Naive thymus-derived CD8-positive, alpha-beta T cell (primary cell): ENCODE data around the gene GNAL. TPM values are rescaled to one million over a fixed set of nuclear protein-coding genes. Genes with fewer than 3 reads are reported as not detected.

Experiments used
- ATAC-seq, 2 donors: fragments of 150-1000 bp; cut with Tn5 transposase in 1 of 2; sonication (Bioruptor Pico), chemical (Tn5 transposase) in 1 of 2; 1 replicate in 1 of 2; 2 replicates in 1 of 2; pipeline ENCODE4 v1.10.0; 2021; ENCODE audit warnings: mild to moderate bottlenecking in 2 of 2, moderate library complexity in 2 of 2
- POLR2A ChIA-PET: fragments of 350-600 bp; sonication (Branson Sonifier 250); formaldehyde crosslinking; loops from one replicate; lab custom pipeline; 2021; ENCODE audit warnings: antibody characterized with exemption; lab: Charles Lee
- DNase-seq, 10 donors: peaks; one replicate each; pipeline versions ENCODE4 v3.0.0 to v3.0.0-alpha.2; 2020 to 2022
- H3K27ac Mint-ChIP-seq, 10 donors: one replicate each; pipeline ENCODE4 v1.8.0; 2020 to 2022; ENCODE audit warnings: mild to moderate bottlenecking in 10 of 10, mixed read lengths in 10 of 10, moderate library complexity in 4 of 10, inconsistent platforms in 1 of 10
- H3K27me3 Mint-ChIP-seq, 5 donors: one replicate each; pipeline ENCODE4 v1.8.0; 2021 to 2022; ENCODE audit warnings: mixed read lengths in 5 of 5
- H3K36me3 Mint-ChIP-seq, 3 donors: one replicate each; pipeline ENCODE4 v1.8.0; 2020 to 2022; ENCODE audit warnings: mixed read lengths in 3 of 3, mild to moderate bottlenecking in 2 of 3, inconsistent platforms in 1 of 3
- H3K4me1 Mint-ChIP-seq, 4 donors: one replicate each; pipeline ENCODE4 v1.8.0; 2021 to 2022; ENCODE audit warnings: mixed read lengths in 4 of 4
- H3K4me3 Mint-ChIP-seq, 10 donors: one replicate each; pipeline ENCODE4 v1.8.0; 2020 to 2022; ENCODE audit warnings: mild to moderate bottlenecking in 10 of 10, mixed read lengths in 10 of 10, moderate library complexity in 6 of 10, inconsistent platforms in 1 of 10
- H3K9me3 Mint-ChIP-seq, 9 donors: one replicate each; pipeline ENCODE4 v1.8.0; 2020 to 2022; ENCODE audit warnings: mixed read lengths in 9 of 9, mild to moderate bottlenecking in 3 of 9, inconsistent platforms in 1 of 9, moderate library complexity in 1 of 9
- polyA plus RNA-seq, 3 donors: library from polyadenylated mRNA; unstranded; fragments of 300-500 nt; fragmentation: Illumina TruSeq; gene quantifications; one replicate each; pipeline ENCODE4 v1.2.3, GENCODE V29; 2021
- total RNA-seq, 8 experiments: library from RNA in 2 of 8; stranded (reverse) in 2 of 8; gene quantifications; one replicate each; pipeline ENCODE4 v1.2.3 and lab custom pipeline; 2021 to 2026

GNAL gene
- total and polyA plus RNA-seq, 5 experiments from 2014 or later: 0.06 to 1.1 (median 0.41) TPM; not detected in 1

DNA sequence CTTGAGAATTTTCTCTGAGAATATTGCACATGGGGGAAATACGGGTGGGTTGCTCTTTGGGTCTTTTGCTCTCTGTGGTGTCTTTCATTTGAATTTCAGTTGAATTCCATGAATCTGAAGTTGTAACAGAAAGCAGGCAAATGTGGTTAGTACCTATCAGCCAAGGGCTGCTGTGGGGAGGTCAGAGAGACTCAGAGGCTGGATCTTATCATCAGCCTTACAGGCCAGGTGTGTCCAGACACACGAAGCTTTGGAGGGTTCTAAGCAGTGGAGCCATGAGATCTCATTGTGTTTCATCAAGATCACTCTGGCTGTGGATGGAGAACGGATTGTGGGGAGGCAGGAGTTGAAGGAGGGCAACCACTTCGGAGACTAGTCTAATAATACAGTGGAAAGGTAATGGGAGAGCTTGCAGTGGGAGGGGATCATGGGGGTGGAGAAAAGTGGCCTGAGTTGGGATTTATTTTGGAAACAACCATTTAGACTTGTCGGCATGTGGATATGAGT, 68.1 kb downstream of the GNAL start:
- no peak overlapping the region for H3K4me3 Mint-ChIP-seq
- H3K36me3 Mint-ChIP-seq: no peaks in the 10 kb centered on the region
- H3K27ac Mint-ChIP-seq: peak overlapping the region in 1 of 10 donors; percentile 9
- H3K9me3 Mint-ChIP-seq: no peaks in the 10 kb centered on the region
- ATAC-seq (no peak), DNase-seq (no peak)
- H3K27me3 Mint-ChIP-seq: peaks cover 11 to 38% (median 18%) of the 10 kb centered on the region in 5 donors
- POLR2A ChIA-PET: no interaction called here
- H3K4me1 Mint-ChIP-seq: peaks cover 2 to 5% (median 3%) of the 10 kb centered on the region in 4 donors

GRCh38 chr18:11759456-11759855, 70.4 kb downstream of the GNAL start:
- Mint-ChIP-seq H3K4me3 (no peak overlapping the region), H3K27me3 (peaks cover 4 to 24% (median 11%) of the 10 kb centered on the region in 5 donors), H3K27ac (no peak overlapping the region), H3K9me3 (no peaks in the 10 kb centered on the region), H3K4me1 (no peaks in the 10 kb centered on the region), H3K36me3 (no peaks in the 10 kb centered on the region)
- no peak for ATAC-seq
- DNase-seq: no peak
- POLR2A ChIA-PET: no interaction called here

GRCh38 chr18:11760498-11761167, 71.6 kb downstream of the GNAL start:
- POLR2A ChIA-PET: no interaction called here
- H3K4me1 Mint-ChIP-seq: no peaks in the 10 kb centered on the region
- H3K4me3 Mint-ChIP-seq: no peak overlapping the region
- peaks cover 3 to 17% (median 10%) of the 10 kb centered on the region in 5 donors for H3K27me3 Mint-ChIP-seq
- peak overlapping the region in 1 of 10 donors; percentile 32 for H3K27ac Mint-ChIP-seq
- no peak for DNase-seq
- H3K9me3 Mint-ChIP-seq: no peaks in the 10 kb centered on the region
- H3K36me3 Mint-ChIP-seq: no peaks in the 10 kb centered on the region
- no peak for ATAC-seq

GRCh38 chr18:11761553-11761952, 72.5 kb downstream of the GNAL start:
- H3K4me1 Mint-ChIP-seq: no peaks in the 10 kb centered on the region
- POLR2A ChIA-PET: no interaction called here
- H3K4me3 Mint-ChIP-seq: no peak overlapping the region
- no peaks in the 10 kb centered on the region for H3K36me3 Mint-ChIP-seq
- DNase-seq (no peak), ATAC-seq (no peak)
- no peak overlapping the region for H3K27ac Mint-ChIP-seq
- H3K9me3 Mint-ChIP-seq: no peaks in the 10 kb centered on the region
- H3K27me3 Mint-ChIP-seq: peaks cover 3 to 12% (median 4%) of the 10 kb centered on the region in 5 donors

DNA sequence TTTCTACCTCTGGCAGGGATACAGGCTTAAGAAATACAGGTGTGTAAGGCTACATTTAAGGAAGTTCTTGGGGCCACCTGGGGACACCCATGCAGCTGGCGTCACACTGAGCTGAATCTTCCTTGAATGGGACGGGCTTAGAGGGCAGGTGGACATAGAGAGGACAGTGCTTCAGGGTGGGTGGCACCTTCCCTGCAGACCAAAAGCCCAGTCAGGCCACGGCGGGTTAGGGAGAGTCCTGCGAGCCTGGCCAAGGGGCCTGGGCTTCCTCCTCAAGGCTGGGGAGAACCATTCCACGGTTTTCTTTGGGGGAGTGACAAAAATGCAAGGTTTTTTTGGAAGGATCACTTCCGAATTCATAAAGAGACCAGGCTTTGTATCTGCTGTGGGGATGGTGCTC, 73.4 kb downstream of the GNAL start:
- peaks cover 0 to 8% (median 2%) of the 10 kb centered on the region in 5 donors for H3K27me3 Mint-ChIP-seq
- ATAC-seq (no peak), DNase-seq (no peak)
- no peaks in the 10 kb centered on the region for H3K9me3 Mint-ChIP-seq
- no peaks in the 10 kb centered on the region for H3K4me1 Mint-ChIP-seq
- H3K4me3 Mint-ChIP-seq: no peak overlapping the region
- no peak overlapping the region for H3K27ac Mint-ChIP-seq
- no peaks in the 10 kb centered on the region for H3K36me3 Mint-ChIP-seq
- POLR2A ChIA-PET: no interaction called here

GRCh38 chr18:11767329-11767728, 78.3 kb downstream of the GNAL start:
- H3K4me3 Mint-ChIP-seq: no peak overlapping the region
- DNase-seq (no peak), ATAC-seq (no peak)
- no peaks in the 10 kb centered on the region for H3K9me3 Mint-ChIP-seq
- no peak overlapping the region for H3K27ac Mint-ChIP-seq
- H3K4me1 Mint-ChIP-seq: no peaks in the 10 kb centered on the region
- no peaks in the 10 kb centered on the region for H3K36me3 Mint-ChIP-seq
- H3K27me3 Mint-ChIP-seq: peaks cover 0 to 20% (median 4%) of the 10 kb centered on the region in 5 donors
- POLR2A ChIA-PET: no interaction called here

- Mint-ChIP-seq H3K4me1 (no peaks in the 10 kb centered on the region), H3K27me3 (peaks cover 0 to 26% (median 6%) of the 10 kb centered on the region in 5 donors), H3K27ac (no peak overlapping the region), H3K36me3 (no peaks in the 10 kb centered on the region), H3K4me3 (no peak overlapping the region), H3K9me3 (no peaks in the 10 kb centered on the region)
- ATAC-seq (no peak), DNase-seq (no peak)
- POLR2A ChIA-PET: no interaction called here
Measured at GRCh38 chr18:11767935-11768334, 78.9 kb downstream of the GNAL start.

DNA sequence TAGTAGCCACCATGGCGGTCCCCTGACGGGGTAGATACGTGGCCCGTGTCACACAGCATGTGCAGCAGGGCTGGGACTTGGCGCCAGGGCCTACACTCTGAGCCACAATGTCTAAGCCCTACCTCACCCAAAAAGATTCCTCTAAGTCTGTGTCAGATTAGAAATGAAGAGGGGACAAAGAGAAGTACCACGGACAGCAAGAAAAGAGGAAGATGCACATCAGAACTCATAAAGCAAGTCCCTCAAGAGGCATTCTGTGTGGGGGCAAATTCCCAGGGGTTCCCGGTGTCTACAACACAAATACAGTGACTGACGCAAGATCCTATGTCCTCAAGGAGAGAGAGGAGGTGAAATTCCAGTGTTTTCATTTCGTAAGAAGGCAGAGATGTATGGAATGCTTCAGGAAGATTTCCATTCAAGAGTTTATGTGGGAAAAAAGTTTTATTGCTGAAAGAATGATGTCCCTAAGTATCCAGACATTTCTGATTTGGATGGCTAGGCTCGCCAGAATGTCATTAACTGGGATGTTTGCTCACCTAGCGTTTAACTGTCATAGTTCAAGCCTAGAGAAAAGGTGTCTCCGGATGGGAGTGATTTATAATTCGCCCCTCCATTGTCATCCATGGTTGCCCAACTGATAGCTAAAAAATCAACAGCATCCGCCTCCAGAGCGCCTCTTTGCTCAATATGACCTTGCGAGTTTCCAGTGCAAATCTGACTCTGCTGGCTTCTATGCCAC, 86.5 kb downstream of the GNAL start:
- POLR2A ChIA-PET: no interaction called here
- Mint-ChIP-seq H3K27me3 (peaks cover 4 to 20% (median 13%) of the 10 kb centered on the region in 5 donors), H3K9me3 (no peaks in the 10 kb centered on the region), H3K27ac (no peak overlapping the region), H3K36me3 (no peaks in the 10 kb centered on the region), H3K4me1 (no peaks in the 10 kb centered on the region), H3K4me3 (no peak overlapping the region)
- ATAC-seq (no peak), DNase-seq (no peak)

GRCh38 chr18:11780042-11780441, 91.0 kb downstream of the GNAL start:
- Mint-ChIP-seq H3K9me3 (no peaks in the 10 kb centered on the region), H3K27ac (no peak overlapping the region), H3K4me3 (no peak overlapping the region), H3K27me3 (peaks cover 0 to 17% (median 9%) of the 10 kb centered on the region in 5 donors), H3K36me3 (no peaks in the 10 kb centered on the region), H3K4me1 (no peaks in the 10 kb centered on the region)
- DNase-seq (no peak), ATAC-seq (no peak)
- POLR2A ChIA-PET: no interaction called here

- H3K9me3 Mint-ChIP-seq: no peaks in the 10 kb centered on the region
- H3K36me3 Mint-ChIP-seq: no peaks in the 10 kb centered on the region
- no peak overlapping the region for H3K27ac Mint-ChIP-seq
- H3K27me3 Mint-ChIP-seq: peaks cover 0 to 15% (median 6%) of the 10 kb centered on the region in 5 donors
- no peak for ATAC-seq
- H3K4me3 Mint-ChIP-seq: no peak overlapping the region
- DNase-seq: no peak
- POLR2A ChIA-PET: no interaction called here
- H3K4me1 Mint-ChIP-seq: no peaks in the 10 kb centered on the region
Measured at GRCh38 chr18:11783716-11784331, 94.8 kb downstream of the GNAL start.

DNA sequence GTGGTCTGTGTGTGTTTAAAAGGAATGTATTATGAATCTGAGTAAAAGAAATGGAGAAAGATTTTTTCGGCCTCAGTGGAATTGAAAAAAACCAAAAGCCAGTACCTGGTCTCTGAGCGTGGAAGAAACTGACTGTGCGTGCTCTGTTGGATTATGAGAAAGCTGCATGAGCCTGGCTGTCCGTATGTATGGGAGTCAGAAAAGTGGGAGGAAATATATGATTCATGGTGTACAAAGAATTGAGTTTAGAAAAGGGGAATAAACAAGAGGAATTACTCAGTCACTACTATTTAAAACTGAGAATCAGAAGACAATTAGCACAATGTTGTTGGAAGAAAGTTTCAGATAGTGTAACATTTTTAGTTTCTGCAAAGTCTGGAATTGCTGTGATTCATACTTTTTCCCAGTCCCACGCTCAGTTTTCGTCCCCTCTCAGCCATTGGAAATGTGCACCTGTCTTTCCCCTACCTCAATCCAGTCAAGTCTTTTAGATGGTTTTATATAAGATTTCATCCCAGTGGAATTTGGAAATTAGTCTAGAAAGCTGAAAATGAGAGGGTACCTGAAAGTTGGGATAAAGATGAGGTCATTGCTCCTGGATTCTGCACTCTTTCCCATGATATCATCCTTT, 95.7 kb downstream of the GNAL start:
- POLR2A ChIA-PET: no interaction called here
- H3K4me1 Mint-ChIP-seq: no peaks in the 10 kb centered on the region
- peak overlapping the region in 2 of 10 donors; percentile 7 to 11 for H3K27ac Mint-ChIP-seq
- H3K9me3 Mint-ChIP-seq: no peaks in the 10 kb centered on the region
- peaks cover 0 to 13% (median 3%) of the 10 kb centered on the region in 5 donors for H3K27me3 Mint-ChIP-seq
- no peaks in the 10 kb centered on the region for H3K36me3 Mint-ChIP-seq
- H3K4me3 Mint-ChIP-seq: no peak overlapping the region
- ATAC-seq: no peak
- DNase-seq: no peak

DNA sequence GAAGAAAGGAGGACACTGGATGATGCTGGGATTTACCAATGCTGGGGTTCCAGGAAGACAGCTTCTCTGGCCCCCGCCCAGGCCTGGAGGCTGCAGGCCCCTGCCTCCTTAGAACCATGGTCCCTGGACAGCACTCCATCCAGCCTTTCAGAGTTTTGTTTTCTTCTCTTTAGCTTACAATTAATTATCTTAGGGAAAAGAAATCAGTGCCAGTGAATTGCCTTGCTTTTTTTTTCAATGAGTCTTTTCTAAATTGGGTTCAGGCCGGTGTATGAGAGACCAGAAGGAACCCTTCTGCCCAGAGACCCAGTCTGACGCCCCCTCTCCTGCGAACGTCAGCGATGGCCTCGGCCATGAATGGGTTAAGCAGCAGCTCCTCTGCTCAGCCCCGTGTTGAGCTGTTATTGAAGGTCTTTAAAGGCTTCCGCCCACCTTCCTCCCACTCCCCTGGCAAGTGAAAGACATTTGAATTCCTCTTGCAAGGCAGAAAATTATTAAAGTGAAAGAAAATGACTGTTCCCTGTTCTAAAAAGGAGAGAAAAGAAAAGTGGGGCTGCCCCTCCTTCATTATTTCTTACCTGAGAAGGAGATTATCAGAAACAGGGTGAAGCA, 96.5 kb downstream of the GNAL start:
- peak overlapping the region in 1 of 10 donors; percentile 13 for H3K27ac Mint-ChIP-seq
- H3K27me3 Mint-ChIP-seq: peaks cover 0 to 13% (median 3%) of the 10 kb centered on the region in 5 donors
- H3K4me1 Mint-ChIP-seq: no peaks in the 10 kb centered on the region
- POLR2A ChIA-PET: no interaction called here
- H3K9me3 Mint-ChIP-seq: no peaks in the 10 kb centered on the region
- no peak for ATAC-seq
- no peaks in the 10 kb centered on the region for H3K36me3 Mint-ChIP-seq
- DNase-seq: no peak
- H3K4me3 Mint-ChIP-seq: no peak overlapping the region
